ENCODE results near the gene GRAMD2B. TPM values are rescaled to one million over a fixed set of nuclear protein-coding genes. Genes with fewer than 3 reads are reported as not detected.

GRAMD2B gene
- total RNA-seq, 4 donors from 2014 or later: 37.7 to 61.5 (median 44.6) TPM

DNA sequence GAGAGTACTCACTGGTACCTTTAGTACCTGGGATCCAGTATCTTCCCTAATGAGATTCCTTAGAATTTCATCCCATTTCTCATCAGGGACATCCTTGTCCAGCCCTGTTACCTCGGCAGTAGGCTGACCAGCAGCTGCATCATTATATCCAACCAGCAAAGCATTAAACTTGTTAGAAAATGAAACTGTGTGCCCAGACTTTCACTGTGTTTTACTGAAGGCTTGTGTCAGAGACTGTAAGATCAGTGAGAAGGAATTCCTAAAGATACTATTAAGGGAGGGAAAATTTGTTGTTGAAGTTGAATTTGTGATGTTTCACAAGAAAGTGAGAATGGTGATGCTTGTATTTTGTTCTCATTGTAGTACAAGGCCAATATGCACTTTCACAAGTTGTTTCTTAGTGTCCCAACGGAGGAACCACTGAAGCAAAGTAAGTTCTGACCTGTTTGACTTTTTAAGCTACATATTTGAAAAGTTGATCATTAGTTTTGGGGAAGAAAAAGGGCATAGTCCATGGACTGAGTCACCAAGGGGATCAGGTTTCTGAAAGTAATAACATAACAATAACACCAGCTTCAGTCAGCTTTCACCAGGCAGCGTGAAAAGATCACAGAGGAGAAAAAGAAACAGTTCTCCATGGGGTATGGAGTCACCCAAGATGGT, 48.8 kb downstream of the GRAMD2B start:
- Histone ChIP-seq H3K27ac (peak overlapping the region in 3 of 4 donors; percentile 21 to 47 (median 44)), H3K9me3 (no peaks in the 10 kb centered on the region), H3K36me3 (peaks cover 0 to 63% (median 0%) of the 10 kb centered on the region in 3 donors), H3K4me3 (no peak overlapping the region), H3K27me3 (no peaks in the 10 kb centered on the region), H3K4me1 (peaks cover 0 to 41% (median 4%) of the 10 kb centered on the region in 4 donors)
- TF ChIP-seq EP300 (IDR thresholded peaks at IDR 0.05) (no peak), POLR2A (IDR thresholded peaks at IDR 0.05) (no peak)
- TF ChIP-seq, protein P1, sequence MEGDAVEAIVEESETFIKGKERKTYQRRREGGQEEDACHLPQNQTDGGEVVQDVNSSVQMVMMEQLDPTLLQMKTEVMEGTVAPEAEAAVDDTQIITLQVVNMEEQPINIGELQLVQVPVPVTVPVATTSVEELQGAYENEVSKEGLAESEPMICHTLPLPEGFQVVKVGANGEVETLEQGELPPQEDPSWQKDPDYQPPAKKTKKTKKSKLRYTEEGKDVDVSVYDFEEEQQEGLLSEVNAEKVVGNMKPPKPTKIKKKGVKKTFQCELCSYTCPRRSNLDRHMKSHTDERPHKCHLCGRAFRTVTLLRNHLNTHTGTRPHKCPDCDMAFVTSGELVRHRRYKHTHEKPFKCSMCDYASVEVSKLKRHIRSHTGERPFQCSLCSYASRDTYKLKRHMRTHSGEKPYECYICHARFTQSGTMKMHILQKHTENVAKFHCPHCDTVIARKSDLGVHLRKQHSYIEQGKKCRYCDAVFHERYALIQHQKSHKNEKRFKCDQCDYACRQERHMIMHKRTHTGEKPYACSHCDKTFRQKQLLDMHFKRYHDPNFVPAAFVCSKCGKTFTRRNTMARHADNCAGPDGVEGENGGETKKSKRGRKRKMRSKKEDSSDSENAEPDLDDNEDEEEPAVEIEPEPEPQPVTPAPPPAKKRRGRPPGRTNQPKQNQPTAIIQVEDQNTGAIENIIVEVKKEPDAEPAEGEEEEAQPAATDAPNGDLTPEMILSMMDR (IDR thresholded peaks at IDR 0.05): no peak
- 77 to 84% methylated on average over 3 of the region's 3 CpGs for WGBS, 2 donors
- no peak for DNase-seq (ENCODE audit: low spot score in 2 of 2)

DNA sequence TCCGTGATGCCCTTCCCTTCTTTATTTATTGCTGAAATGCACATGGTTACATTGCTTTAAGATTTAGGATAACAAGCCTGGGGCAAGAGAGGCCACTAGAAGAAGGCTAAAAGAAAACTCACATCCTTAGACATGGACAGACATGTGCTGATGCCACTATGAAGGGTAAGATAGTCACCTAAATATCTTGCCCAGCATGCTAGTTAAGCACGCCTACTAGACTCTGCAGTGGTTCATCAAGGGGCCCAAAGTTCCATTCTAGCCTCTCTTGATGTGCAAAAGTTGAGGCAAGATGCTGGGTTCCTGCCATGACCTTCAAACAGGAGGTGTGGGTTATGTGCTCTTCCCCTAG, 49.3 kb downstream of the GRAMD2B start:
- no peaks in the 10 kb centered on the region for H3K9me3 ChIP-seq
- 98% methylated on average over 2 of the region's 2 CpGs for WGBS, 2 donors
- no peak for DNase-seq (ENCODE audit: low spot score in 2 of 2)
- peaks cover 0 to 62% (median 0%) of the 10 kb centered on the region in 3 donors for H3K36me3 ChIP-seq
- H3K4me1 ChIP-seq: peaks cover 0 to 46% (median 4%) of the 10 kb centered on the region in 4 donors
- no peaks in the 10 kb centered on the region for H3K27me3 ChIP-seq
- H3K27ac ChIP-seq: no peak overlapping the region
- H3K4me3 ChIP-seq: no peak overlapping the region
- TF ChIP-seq EP300 (IDR thresholded peaks at IDR 0.05): no peak
- TF ChIP-seq, protein P1 (IDR thresholded peaks at IDR 0.05): no peak
- TF ChIP-seq POLR2A (IDR thresholded peaks at IDR 0.05): no peak

DNA sequence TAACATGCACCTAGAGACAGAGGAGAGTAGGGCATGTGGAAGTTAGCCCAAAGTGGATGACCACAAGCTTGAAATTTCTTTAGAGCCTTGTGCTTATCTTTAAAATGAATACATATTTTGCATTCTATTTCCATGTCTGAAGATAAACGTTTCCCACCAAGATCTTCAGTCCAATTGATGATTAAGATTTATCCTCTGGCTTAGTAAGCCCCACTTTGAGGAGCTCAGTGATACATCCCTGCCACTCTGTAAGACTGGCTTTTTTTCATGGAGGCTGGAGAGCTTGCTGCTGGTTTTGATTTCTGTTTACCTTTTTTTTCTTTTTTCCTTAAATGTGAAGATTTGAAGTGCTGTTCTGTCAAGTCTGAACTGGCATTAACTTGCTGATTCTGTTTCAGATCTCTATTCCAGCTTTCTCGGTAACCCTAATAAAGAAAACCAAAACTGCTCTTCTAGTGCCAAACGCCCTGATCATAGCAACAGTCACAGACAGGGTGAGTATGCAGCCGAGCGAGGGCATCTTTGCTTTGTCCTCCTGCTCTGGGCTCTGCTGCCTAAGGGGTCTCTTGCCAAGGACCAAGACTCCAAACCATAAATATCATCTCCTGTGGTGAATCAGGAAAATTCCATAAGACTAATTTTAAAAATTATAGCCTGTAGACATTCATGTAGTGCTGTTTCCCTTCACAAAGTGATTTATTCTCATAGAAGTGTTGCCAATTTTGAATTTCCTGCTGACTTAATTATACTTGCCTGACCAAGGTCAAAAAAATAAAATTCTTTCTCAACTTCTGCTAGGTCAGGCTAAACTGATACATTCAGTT, 54.3 kb downstream of the GRAMD2B start:
- WGBS, 2 donors: 42 to 44% methylated on average over 5 of the region's 5 CpGs
- H3K36me3 ChIP-seq: peaks cover 0 to 58% (median 0%) of the 10 kb centered on the region in 3 donors

GRCh38 chr5:126479810-126480209, 56.6 kb downstream of the GRAMD2B start:
- WGBS, 2 donors: 58 to 65% methylated on average over 2 of the region's 2 CpGs

More for the DNA sequence above, 54.3 kb downstream of the GRAMD2B start:
- TF ChIP-seq POLR2A (IDR thresholded peaks at IDR 0.05) (no peak), EP300 (IDR thresholded peaks at IDR 0.05) (peak in 1 of 2 donors; percentile 22)
- TF ChIP-seq, protein P1 (IDR thresholded peaks at IDR 0.05): no peak
- Histone ChIP-seq H3K4me1 (peaks cover 0 to 43% (median 9%) of the 10 kb centered on the region in 4 donors), H3K9me3 (no peaks in the 10 kb centered on the region), H3K27me3 (no peaks in the 10 kb centered on the region), H3K4me3 (no peak overlapping the region), H3K27ac (peak overlapping the region in 3 of 4 donors; percentile 25 to 77 (median 75))
- no peak for DNase-seq (ENCODE audit: low spot score in 2 of 2)

More at GRCh38 chr5:126479810-126480209, 56.6 kb downstream of the GRAMD2B start:
- TF ChIP-seq EP300 (IDR thresholded peaks at IDR 0.05) (peak in 1 of 2 donors; percentile 19), POLR2A (IDR thresholded peaks at IDR 0.05) (no peak)
- TF ChIP-seq, protein P1 (IDR thresholded peaks at IDR 0.05): no peak
- Histone ChIP-seq H3K9me3 (no peaks in the 10 kb centered on the region), H3K27me3 (no peaks in the 10 kb centered on the region), H3K36me3 (peaks cover 0 to 52% (median 0%) of the 10 kb centered on the region in 3 donors), H3K27ac (peak overlapping the region; percentile 25 to 77 (median 66)), H3K4me3 (no peak overlapping the region), H3K4me1 (peaks cover 0 to 59% (median 9%) of the 10 kb centered on the region in 4 donors)
- no peak for DNase-seq (ENCODE audit: low spot score in 2 of 2)
